OCI-LY3 (cell line): ENCODE measurements around the gene LST1.
A peak's percentile ranks its signal among the peaks of the same experiment; 100 is the strongest.

ENCODE experiments used
- H2AFZ ChIP-seq: fragments of 200-600, 300-600 bp; shearing (Covaris generic); 2 replicates; pipeline ENCODE4 v1.6.0; 2014; ENCODE audit warnings: antibody characterized with exemption, low read depth, low read length
- H3K27ac ChIP-seq: fragments of 200-600, 300-600 bp; sonication (generic); 2 replicates; pipeline ENCODE4 v1.5.1; 2014; ENCODE audit warnings: mild to moderate bottlenecking, low read length, moderate library complexity, mixed read lengths
- H3K27me3 ChIP-seq: fragments of 200-600, 300-600 bp; sonication (generic); 2 replicates; pipeline ENCODE4 v1.6.1; 2014; ENCODE audit warnings: low read depth, low read length, mixed read lengths
- H3K36me3 ChIP-seq: fragments of 200-600, 300-600 bp; sonication (generic); replicated peaks from 2 replicates; pipeline ENCODE3; 2014; ENCODE audit warnings: low read depth, low read length, mixed read lengths
- H3K4me1 ChIP-seq: fragments of 300-600, 200-600 bp; sonication (generic); 2 replicates; pipeline ENCODE4 v1.6.1; 2014; ENCODE audit warnings: low read length, mixed read lengths
- H3K4me2 ChIP-seq: fragments of 200-600, 300-600 bp; sonication (generic); 2 replicates; pipeline ENCODE4 v1.6.1; 2014; ENCODE audit warnings: low read length, mixed read lengths
- H3K4me3 ChIP-seq: fragments of 300-600, 200-600 bp; sonication (generic); 2 replicates; pipeline ENCODE4 v1.5.1; 2014; ENCODE audit warnings: antibody characterized with exemption, mild to moderate bottlenecking, low read length, moderate library complexity
- H3K79me2 ChIP-seq: fragments of 300-600, 200-600 bp; shearing (Covaris generic); 2 replicates; pipeline ENCODE4 v1.6.1; 2014; ENCODE audit warnings: mild to moderate bottlenecking, low read length, mixed read lengths
- H3K9ac ChIP-seq: fragments of 300-600, 200-600 bp; shearing (Covaris generic); 2 replicates; pipeline ENCODE4 v1.6.0; 2014; ENCODE audit warnings: mild to moderate bottlenecking, low read length, moderate library complexity
- H3K9me3 ChIP-seq: fragments of 200-600, 300-600 bp; shearing (Covaris generic); 2 replicates; pipeline ENCODE4 v1.6.1; 2014; ENCODE audit warnings: low read length, mixed read lengths; ENCODE audit not compliant: insufficient read depth
- H4K20me1 ChIP-seq: fragments of 200-600, 300-600 bp; sonication (generic); 2 replicates; pipeline ENCODE4 v1.6.1; 2016; ENCODE audit warnings: low read length, mixed read lengths; ENCODE audit not compliant: insufficient read depth
- EZH2phosphoT487 ChIP-seq: fragments of 200-600 bp; shearing (Covaris generic); IDR thresholded peaks from 2 replicates; pipeline ENCODE4 v1.6.1; 2018; ENCODE audit warnings: antibody characterized with exemption, mixed run types, low read depth
- TF ChIP-seq, protein P1 (sequence below): fragments of 200-600, 300-600 bp; sonication (generic); IDR thresholded peaks from 2 replicates; pipeline ENCODE4 v1.5.1; 2014; ENCODE audit warnings: antibody characterized with exemption, low read length, low read depth

Gene LST1

DNA sequence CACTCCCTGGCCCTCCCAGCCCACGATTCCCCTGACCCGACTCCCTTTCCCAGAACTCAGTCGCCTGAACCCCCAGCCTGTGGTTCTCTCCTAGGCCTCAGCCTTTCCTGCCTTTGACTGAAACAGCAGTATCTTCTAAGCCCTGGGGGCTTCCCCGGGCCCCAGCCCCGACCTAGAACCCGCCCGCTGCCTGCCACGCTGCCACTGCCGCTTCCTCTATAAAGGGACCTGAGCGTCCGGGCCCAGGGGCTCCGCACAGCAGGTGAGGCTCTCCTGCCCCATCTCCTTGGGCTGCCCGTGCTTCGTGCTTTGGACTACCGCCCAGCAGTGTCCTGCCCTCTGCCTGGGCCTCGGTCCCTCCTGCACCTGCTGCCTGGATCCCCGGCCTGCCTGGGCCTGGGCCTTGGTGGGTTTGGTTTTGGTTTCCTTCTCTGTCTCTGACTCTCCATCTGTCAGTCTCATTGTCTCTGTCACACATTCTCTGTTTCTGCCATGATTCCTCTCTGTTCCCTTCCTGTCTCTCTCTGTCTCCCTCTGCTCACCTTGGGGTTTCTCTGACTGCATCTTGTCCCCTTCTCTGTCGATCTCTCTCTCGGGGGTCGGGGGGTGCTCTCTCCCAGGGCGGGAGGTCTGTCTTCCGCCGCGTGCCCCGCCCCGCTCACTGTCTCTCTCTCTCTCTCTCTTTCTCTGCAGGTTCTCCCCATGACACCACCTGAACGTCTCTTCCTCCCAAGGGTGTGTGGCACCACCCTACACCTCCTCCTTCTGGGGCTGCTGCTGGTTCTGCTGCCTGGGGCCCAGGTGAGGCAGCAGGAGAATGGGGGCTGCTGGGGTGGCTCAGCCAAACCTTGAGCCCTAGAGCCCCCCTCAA is 13.8 kb upstream of the LST1 start, which contains the start of gene LTA:
TSS of gene LTA (plus strand) at position 249 of the 871 bp plus-strand sequence. CDS start at position 703, 454 bp downstream.
- Histone ChIP-seq H2AFZ (no peak within 1 kb of the TSS), H3K9ac (peak within 1 kb of the TSS; percentile 92), H3K4me2 (peak within 1 kb of the TSS; percentile 100)

DNA sequence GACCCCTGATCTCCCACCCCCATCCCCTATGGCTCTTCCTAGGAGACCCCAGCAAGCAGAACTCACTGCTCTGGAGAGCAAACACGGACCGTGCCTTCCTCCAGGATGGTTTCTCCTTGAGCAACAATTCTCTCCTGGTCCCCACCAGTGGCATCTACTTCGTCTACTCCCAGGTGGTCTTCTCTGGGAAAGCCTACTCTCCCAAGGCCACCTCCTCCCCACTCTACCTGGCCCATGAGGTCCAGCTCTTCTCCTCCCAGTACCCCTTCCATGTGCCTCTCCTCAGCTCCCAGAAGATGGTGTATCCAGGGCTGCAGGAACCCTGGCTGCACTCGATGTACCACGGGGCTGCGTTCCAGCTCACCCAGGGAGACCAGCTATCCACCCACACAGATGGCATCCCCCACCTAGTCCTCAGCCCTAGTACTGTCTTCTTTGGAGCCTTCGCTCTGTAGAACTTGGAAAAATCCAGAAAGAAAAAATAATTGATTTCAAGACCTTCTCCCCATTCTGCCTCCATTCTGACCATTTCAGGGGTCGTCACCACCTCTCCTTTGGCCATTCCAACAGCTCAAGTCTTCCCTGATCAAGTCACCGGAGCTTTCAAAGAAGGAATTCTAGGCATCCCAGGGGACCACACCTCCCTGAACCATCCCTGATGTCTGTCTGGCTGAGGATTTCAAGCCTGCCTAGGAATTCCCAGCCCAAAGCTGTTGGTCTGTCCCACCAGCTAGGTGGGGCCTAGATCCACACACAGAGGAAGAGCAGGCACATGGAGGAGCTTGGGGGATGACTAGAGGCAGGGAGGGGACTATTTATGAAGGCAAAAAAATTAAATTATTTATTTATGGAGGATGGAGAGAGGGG is 12.6 kb upstream of the LST1 start:
- H3K4me2 ChIP-seq = peak overlapping the region; percentile 100
- no peaks in the 10 kb centered on the region for H3K27me3 ChIP-seq
- H3K36me3 ChIP-seq = peaks cover 45% of the 10 kb centered on the region
- H3K79me2 ChIP-seq = peaks cover 96% of the 10 kb centered on the region
- no peak overlapping the region for H2AFZ ChIP-seq
- peak overlapping the region; percentile 100 for H3K27ac ChIP-seq
- peak overlapping the region; percentile 98 for H3K4me3 ChIP-seq
- H3K9ac ChIP-seq = peak overlapping the region; percentile 92
- TF ChIP-seq, protein P1, sequence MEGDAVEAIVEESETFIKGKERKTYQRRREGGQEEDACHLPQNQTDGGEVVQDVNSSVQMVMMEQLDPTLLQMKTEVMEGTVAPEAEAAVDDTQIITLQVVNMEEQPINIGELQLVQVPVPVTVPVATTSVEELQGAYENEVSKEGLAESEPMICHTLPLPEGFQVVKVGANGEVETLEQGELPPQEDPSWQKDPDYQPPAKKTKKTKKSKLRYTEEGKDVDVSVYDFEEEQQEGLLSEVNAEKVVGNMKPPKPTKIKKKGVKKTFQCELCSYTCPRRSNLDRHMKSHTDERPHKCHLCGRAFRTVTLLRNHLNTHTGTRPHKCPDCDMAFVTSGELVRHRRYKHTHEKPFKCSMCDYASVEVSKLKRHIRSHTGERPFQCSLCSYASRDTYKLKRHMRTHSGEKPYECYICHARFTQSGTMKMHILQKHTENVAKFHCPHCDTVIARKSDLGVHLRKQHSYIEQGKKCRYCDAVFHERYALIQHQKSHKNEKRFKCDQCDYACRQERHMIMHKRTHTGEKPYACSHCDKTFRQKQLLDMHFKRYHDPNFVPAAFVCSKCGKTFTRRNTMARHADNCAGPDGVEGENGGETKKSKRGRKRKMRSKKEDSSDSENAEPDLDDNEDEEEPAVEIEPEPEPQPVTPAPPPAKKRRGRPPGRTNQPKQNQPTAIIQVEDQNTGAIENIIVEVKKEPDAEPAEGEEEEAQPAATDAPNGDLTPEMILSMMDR = no peak
- TF ChIP-seq EZH2phosphoT487 = no peak
- H3K4me1 ChIP-seq = peaks cover 59% of the 10 kb centered on the region
- peaks cover 25% of the 10 kb centered on the region for H4K20me1 ChIP-seq
- no peaks in the 10 kb centered on the region for H3K9me3 ChIP-seq

More for the DNA sequence above, 13.8 kb upstream of the LST1 start, which contains the start of gene LTA:
- H3K4me3 ChIP-seq = peak within 1 kb of the TSS; percentile 98
- TF ChIP-seq EZH2phosphoT487 = no peak
- TF ChIP-seq, protein P1 = no peak
- peaks cover 34% of the 10 kb centered on the region for H3K36me3 ChIP-seq
- peaks cover 15% of the 10 kb centered on the region for H4K20me1 ChIP-seq
- H3K27me3 ChIP-seq = no peaks in the 10 kb centered on the region
- peak within 1 kb of the TSS; percentile 100 for H3K27ac ChIP-seq
- no peaks in the 10 kb centered on the region for H3K9me3 ChIP-seq
- peaks cover 66% of the 10 kb centered on the region for H3K4me1 ChIP-seq
- H3K79me2 ChIP-seq = peaks cover 93% of the 10 kb centered on the region

DNA sequence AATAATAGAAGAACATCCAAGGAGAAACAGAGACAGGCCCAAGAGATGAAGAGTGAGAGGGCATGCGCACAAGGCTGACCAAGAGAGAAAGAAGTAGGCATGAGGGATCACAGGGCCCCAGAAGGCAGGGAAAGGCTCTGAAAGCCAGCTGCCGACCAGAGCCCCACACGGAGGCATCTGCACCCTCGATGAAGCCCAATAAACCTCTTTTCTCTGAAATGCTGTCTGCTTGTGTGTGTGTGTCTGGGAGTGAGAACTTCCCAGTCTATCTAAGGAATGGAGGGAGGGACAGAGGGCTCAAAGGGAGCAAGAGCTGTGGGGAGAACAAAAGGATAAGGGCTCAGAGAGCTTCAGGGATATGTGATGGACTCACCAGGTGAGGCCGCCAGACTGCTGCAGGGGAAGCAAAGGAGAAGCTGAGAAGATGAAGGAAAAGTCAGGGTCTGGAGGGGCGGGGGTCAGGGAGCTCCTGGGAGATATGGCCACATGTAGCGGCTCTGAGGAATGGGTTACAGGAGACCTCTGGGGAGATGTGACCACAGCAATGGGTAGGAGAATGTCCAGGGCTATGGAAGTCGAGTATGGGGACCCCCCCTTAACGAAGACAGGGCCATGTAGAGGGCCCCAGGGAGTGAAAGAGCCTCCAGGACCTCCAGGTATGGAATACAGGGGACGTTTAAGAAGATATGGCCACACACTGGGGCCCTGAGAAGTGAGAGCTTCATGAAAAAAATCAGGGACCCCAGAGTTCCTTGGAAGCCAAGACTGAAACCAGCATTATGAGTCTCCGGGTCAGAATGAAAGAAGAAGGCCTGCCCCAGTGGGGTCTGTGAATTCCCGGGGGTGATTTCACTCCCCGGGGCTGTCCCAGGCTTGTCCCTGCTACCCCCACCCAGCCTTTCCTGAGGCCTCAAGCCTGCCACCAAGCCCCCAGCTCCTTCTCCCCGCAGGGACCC is 11.7 kb upstream of the LST1 start:
- Histone ChIP-seq H2AFZ (no peak overlapping the region), H3K79me2 (peaks cover 99% of the 10 kb centered on the region), H3K36me3 (peaks cover 51% of the 10 kb centered on the region), H3K27ac (peak overlapping the region; percentile 100), H3K4me2 (peak overlapping the region; percentile 100), H3K4me3 (peak overlapping the region; percentile 98), H4K20me1 (peaks cover 26% of the 10 kb centered on the region), H3K9ac (peak overlapping the region; percentile 92), H3K9me3 (no peaks in the 10 kb centered on the region), H3K27me3 (no peaks in the 10 kb centered on the region), H3K4me1 (peaks cover 61% of the 10 kb centered on the region)
- no peak for TF ChIP-seq EZH2phosphoT487
- TF ChIP-seq, protein P1 = peak; percentile 30
